OCI-LY7 (cell line): ENCODE measurements around the gene RALBP1.

Source experiments
- CTCF ChIP-seq: fragments of 200-600 bp; sonication (generic); conservative IDR thresholded peaks from 2 replicates; pipeline ENCODE4 v1.5.1; 2014; ENCODE audit warnings: mild to moderate bottlenecking, antibody characterized with exemption, low read length, moderate library complexity, mixed read lengths
- EZH2phosphoT487 ChIP-seq: fragments of 200-600 bp; sonication (generic); IDR thresholded peaks from 2 replicates; pipeline ENCODE4 v1.6.1; 2018; ENCODE audit warnings: low read depth, borderline replicate concordance, mild to moderate bottlenecking, mixed run types, antibody characterized with exemption, low read length, moderate library complexity, mixed read lengths

- TF ChIP-seq CTCF: no peak
- no peak for TF ChIP-seq EZH2phosphoT487
These were observed 33.2 kb downstream of the RALBP1 start for GRCh38 chr18:9508446-9509025.
